SHP77 (cell line): ENCODE measurements around the gene DBR1.
A peak's percentile ranks its signal among the peaks of the same experiment; 100 is the strongest.

Source experiments
- DNase-seq, 2 experiments: peaks; one replicate each; lab custom pipeline; 2025; lab: John Stamatoyannopoulos, UW

Gene DBR1

GRCh38 chr3:138174421-138175131 is at the start of gene DBR1:
TSS of gene DBR1 (minus strand) at chr3:138174921. CDS start at chr3:138174795, 126 bp downstream.
- DNase-seq, result peak; percentile 79 to 83

DNA sequence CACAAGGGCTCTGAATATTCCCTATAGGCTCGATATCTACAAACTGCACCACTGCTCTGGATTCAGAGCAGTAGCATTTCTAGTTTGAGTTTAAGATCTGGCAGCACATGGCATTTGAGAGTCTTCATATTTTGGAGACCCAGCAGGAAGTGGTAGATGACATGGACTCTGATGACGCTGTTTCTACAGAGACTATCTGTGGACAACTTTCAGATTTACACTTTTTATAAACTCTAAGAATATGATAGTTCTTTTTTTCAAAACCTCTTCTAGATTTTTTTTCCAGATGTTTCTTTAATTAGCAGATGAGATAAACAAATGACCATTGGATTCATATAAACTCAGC is 48.2 kb upstream of the DBR1 start:
- no peak for DNase-seq

- no peak for DNase-seq
Measured at GRCh38 chr3:138222131-138222941, 47.6 kb upstream of the DBR1 start.

DNA sequence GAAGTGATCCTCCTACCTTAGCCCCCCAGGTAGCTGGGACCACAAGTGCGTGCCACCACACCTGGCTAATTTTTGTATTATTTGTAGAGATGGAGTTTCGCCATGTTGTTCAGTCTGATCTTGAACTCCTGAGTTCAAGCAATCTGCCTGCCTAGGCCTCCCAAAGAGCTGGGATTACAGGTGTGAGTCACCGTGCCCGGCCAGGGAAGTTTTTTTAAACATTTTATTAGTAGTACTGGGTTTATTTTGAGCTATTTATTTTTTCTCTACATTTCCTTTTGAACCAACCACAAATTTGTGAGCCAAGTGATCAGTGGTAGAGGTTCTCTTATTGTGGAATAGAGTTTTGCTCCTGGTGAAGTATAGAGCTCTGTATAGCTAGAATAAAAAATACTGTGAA is 46.1 kb upstream of the DBR1 start:
- DNase-seq, result no peak

DNA sequence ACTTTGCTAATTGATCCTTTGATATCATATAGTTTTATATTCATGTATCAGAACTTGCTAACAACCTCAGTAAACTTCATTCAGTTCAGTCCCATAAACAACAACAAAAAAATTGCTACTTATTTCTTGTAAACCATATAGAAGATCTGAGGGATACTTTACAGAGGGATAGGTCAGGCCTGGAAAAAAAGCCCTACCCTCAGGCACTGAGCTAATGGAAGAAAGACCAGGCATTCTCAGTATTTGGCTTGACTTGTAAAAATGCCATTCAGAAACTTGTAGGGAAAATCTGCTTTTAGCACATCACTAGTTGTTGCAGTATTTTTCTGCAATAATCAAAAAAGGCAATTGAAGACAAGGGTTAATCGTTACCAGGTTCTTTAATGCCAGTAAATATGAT is 45.5 kb upstream of the DBR1 start:
- DNase-seq, result no peak

DNA sequence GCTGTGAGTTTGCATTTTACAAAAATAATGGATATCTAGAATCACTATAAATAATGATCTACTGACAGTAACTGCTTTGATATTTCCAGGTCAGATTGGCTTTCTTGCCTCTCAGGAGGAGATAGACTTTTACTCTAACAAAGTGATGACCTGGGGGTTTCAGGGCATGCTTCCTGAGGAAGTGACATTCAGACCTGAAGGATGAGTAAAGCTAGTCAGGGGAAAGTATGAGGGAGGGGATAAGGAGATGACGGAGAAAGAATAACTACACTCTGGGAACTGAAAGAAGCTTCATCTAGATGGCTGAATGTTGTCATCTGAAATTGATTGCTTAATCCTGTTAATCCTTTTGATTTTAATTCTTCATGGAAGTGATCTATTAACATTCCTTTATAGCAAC is 44.5 kb upstream of the DBR1 start:
- DNase-seq, result no peak

- no peak for DNase-seq
Measured at GRCh38 chr3:138213398-138214085, 38.8 kb upstream of the DBR1 start.

- DNase-seq, result no peak
Measured at GRCh38 chr3:138210528-138210927, 35.8 kb upstream of the DBR1 start.

DNA sequence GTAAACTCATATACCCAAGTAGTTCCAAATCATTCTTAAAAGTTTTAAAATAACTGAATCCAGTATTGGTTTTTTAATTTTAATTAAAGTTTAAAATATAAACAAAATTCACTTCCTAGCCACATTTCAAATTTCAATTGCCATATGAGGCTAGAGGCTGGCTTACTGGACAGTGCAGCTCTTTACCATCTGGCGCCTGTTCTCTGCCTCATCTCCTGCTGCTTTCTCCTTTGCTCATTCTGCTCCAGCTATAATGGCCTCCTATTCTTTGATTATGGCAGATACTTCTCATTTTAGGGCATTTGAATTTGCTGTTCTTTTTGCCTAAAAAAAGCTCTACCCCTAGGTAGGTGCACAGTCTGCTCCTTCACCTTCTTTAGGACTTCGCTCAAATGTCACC is 31.5 kb upstream of the DBR1 start:
- no peak for DNase-seq

- no peak for DNase-seq
Measured at GRCh38 chr3:138205527-138205926, 30.8 kb upstream of the DBR1 start.

GRCh38 chr3:138203938-138204337 is 29.2 kb upstream of the DBR1 start:
- DNase-seq, result no peak

DNA sequence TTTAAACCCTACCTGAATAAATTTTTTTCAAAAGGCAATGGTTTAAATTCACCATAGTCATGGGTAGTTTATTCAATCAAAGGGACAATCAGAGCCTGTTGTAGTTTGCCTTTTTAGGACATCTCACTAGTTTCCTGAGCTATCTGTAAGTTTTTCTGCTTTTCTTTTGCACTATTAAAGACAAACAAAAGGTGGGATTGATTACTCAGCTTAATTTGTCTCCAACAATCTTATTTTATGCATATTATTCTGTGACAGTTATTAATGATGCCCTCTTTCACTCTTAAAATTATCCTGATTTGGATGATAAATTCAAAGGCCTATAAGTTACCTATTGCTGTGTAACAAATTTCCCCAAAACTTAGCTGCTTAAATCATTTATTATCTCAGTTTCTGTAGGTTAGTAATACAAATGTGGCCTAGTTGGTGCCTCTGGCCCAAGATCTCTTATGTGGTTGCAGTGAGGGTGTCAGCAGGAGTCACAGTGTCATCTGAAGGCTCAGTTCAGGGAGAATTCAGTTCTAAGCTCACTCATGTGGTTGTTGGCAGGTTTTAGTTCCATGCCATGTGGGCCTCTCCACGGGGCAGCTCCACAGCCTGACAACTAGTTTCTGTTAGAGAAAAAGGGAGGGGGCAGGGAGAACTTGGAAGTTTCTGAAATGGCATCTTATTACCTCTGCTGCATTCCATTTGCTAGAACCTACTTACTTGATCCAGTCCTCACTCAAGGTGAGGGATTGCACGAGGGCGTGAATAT is 28.4 kb upstream of the DBR1 start:
- DNase-seq, result no peak

GRCh38 chr3:138200424-138200823 is 25.7 kb upstream of the DBR1 start:
- no peak for DNase-seq

DNA sequence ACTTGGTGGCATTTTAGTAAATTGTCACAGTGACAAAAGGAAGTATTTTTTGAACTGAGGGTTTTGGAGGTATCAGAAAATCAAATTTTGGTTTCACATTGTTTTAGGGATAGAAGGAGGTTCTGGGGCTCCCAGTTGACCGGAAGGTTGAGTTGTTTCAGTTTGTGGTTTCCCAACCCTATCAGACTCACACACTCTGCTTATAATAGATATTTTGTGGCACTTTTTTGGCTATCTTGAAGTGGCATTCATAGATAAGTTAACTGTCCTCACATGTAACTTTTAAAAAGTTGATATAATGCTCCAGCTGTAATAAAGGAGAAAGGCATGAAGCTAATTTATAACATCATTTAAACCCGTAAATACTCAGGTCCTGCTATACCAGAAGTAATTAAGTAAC is 25.1 kb upstream of the DBR1 start:
- no peak for DNase-seq

GRCh38 chr3:138197524-138197923 is 22.8 kb upstream of the DBR1 start:
- DNase-seq, result no peak

DNA sequence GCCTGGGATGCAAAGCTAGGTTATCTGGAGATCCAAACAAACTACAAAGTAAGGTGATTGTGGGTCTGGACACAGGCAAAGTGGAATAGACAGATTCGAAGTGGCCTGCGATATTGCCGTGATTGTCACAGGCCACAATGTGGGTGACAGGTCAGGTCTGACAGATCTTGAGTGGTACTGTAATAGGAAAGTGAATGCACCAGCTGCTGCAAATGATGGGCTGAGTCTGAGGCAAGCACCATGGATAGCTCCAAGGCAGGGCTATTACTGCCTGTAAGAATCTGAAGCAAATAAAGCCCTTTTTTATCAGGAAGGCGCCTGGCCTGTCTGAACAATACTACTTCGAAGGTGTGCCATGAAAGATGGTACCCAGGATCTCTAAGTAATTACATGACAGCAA is 22.3 kb upstream of the DBR1 start:
- DNase-seq, result no peak

DNA sequence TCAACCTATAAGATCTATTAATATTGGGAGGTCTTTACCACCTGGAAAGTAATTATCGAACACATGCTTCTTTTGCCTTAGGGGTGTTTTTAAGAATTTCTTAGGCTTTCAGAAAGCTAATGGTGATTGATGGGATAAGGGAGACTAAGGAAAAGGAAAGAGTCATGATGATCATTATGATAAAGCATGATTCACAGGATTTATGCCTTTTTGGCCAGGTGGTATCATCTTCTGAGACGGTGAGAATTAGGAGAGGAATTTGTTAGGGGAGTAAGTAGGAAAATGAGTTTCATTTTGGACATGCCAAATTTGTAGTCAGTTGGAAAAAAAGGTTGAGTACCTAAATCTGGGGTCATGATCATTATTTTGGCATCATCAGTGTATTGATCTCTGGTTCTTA is 21.3 kb upstream of the DBR1 start:
- DNase-seq, result no peak

GRCh38 chr3:138195481-138195880 is 20.8 kb upstream of the DBR1 start:
- DNase-seq, result no peak

DNA sequence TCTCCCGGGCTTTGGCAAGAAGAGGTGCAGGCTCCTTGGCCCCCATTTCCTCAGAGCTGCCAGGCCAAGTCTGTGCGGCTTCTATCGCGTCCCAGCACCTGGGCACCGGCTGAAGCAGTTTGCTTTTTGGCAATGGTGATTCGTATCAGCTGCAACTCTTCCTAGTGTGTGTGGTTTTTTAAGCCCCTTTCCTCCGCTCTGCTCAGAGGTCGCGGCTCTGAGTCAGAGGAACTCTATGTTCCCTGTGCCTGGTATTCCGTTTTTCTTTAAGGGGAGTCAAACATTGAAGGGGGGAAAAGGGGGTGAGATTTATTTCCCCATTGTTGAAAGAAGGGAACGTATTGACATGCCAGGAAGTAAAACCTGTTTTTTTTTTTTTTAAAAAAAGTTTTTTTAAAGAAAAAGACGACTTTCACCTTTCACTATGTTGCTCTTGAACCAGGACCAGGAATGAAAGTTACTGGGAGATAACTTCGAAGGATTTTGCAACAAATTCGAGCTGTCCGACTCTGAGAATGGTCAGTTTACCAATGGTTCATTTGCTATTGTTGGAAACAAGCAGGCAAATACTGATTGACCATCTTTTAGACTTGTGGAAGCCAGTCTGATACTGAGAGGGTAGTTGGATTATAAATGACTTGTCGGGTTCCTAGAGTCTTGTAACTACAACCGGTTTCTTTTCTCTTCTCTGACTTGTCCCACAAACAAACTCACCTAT is 13.5 kb upstream of the DBR1 start:
- no peak for DNase-seq

DNA sequence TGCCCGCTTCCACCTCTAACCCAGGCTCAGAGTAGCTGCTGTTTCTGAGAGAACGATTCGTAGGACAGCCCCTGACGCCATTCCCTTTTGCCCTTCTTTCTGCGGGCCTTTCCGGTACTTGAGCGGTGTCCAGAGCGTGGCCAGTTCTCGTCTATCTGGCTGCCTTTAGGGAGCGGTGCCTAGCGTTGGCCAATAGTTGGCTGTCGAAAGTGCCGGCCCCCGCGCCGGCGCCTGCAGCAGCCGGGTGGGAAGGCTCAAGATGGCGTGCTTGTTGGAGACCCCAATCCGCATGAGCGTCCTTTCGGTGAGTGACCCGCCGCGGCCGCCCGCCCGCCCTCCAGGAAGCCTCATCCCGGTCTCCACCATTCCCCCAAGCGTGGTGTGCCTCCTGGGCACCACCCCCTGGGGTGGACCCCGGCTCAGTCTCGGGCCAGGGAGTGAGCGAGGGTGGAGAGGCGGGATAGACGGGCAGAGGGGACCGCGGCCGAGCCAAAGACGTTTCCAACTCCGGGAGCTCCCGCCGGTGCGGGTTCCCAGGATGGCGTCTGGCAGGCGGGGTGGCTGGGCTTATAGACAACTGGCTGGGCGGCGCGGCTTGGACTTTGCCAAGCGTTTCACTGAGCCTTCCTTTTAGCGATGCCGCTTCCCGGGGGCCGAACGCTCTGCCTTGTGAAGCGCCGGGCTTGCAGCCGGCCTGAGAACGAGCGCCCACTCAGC is 12.7 kb upstream of the DBR1 start, which contains the start of gene ARMC8:
TSS of gene ARMC8 (plus strand) at position 6 of the 717 bp plus-strand sequence. CDS start at position 260, 254 bp downstream.
- DNase-seq, result peak in 1 of 2 experiments; percentile 64

GRCh38 chr3:138186803-138187295 is 12.1 kb upstream of the DBR1 start:
- peak; percentile 73 to 84 for DNase-seq
